ENCODE data around the gene TRIM66. TPM values are rescaled to one million over a fixed set of nuclear protein-coding genes. Genes with fewer than 3 reads are reported as not detected.

The TRIM66 gene
- polyA plus RNA-seq, 4 donors = 1.4 to 6.0 (median 4.0) TPM

DNA sequence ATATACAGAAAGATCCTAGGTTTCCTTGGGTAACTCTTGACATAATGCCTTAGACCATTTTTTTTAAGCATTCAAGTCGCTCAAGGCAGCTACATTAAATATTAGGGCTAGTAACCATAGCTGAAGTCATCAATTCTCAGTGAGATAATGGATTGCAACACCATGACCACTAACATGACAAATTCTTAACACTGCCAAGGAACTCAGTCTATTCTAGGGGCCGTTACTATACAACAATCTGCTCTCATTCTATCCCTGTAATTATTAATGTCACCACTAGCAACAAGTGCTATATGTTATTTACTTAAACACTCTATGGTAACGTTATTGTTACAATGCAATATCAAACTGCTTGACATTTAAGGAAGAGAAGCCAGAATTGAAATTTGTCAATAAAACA is 85.3 kb downstream of the TRIM66 start:
- Histone ChIP-seq H3K9me3 (ENCODE audit: control insufficient read depth in 2 of 2, insufficient read depth in 1 of 2, low read depth in 1 of 2, low read length in 1 of 2) (no peaks in the 10 kb centered on the region), H3K27me3 (ENCODE audit: control insufficient read depth in 3 of 3, insufficient read depth in 3 of 3, low read length in 3 of 3) (peaks cover 0 to 3% (median 0%) of the 10 kb centered on the region in 3 donors), H3K4me1 (ENCODE audit: control insufficient read depth in 3 of 3, insufficient read depth in 2 of 3, low read depth in 1 of 3, low read length in 2 of 3) (peaks cover 0 to 5% (median 2%) of the 10 kb centered on the region in 3 donors), H3K27ac (ENCODE audit: low read depth in 1 of 3, low read length in 2 of 3) (no peak overlapping the region), H3K36me3 (ENCODE audit: control insufficient read depth in 3 of 3, insufficient read depth in 2 of 3, low read depth in 1 of 3, low read length in 3 of 3) (no peaks in the 10 kb centered on the region), H3K4me3 (ENCODE audit: low read depth in 1 of 3, low read length in 3 of 3) (no peak overlapping the region)
- WGBS, 3 donors = 29 to 52% (median 40%) methylated on average over 3 of the region's 3 CpGs
- FAIRE-seq (no peak), DNase-seq (peak in 1 of 2 donors; percentile 6)

DNA sequence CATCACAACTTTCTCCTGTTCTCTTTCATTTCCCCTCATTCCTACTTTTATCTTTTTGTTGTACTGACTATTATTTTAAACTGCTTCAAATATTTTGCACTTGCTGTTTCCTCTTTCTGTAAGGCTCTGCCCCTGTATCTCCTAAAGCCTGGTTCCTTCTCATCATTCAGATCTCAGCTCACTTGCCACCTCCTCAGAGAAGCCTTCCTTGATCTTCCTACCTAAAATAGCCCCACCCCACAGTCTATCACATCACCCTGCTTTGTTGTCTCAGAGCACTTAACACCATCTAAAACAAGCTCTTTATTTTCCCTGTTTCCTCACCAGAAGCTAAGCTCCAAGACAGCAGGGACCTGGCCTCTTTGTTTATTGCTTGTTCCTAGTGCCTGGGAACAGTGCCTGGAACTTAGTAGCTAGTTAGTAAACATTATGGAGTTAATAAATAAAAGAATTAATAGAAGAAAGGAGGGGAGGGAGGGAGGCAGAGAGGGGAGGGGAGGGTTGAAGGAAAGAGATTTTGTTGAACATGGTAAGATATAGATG is 85.9 kb downstream of the TRIM66 start:
- peaks cover 0 to 5% (median 2%) of the 10 kb centered on the region in 3 donors for H3K4me1 ChIP-seq (ENCODE audit: control insufficient read depth in 3 of 3, insufficient read depth in 2 of 3, low read depth in 1 of 3, low read length in 2 of 3)
- H3K36me3 ChIP-seq (ENCODE audit: control insufficient read depth in 3 of 3, insufficient read depth in 2 of 3, low read depth in 1 of 3, low read length in 3 of 3) = no peaks in the 10 kb centered on the region
- H3K27me3 ChIP-seq (ENCODE audit: control insufficient read depth in 3 of 3, insufficient read depth in 3 of 3, low read length in 3 of 3) = peaks cover 0 to 3% (median 0%) of the 10 kb centered on the region in 3 donors
- DNase-seq (no peak), FAIRE-seq (no peak)
- no peak overlapping the region for H3K4me3 ChIP-seq (ENCODE audit: low read depth in 1 of 3, low read length in 3 of 3)
- H3K9me3 ChIP-seq (ENCODE audit: control insufficient read depth in 2 of 2, insufficient read depth in 1 of 2, low read depth in 1 of 2, low read length in 1 of 2) = no peaks in the 10 kb centered on the region
- no peak overlapping the region for H3K27ac ChIP-seq (ENCODE audit: low read depth in 1 of 3, low read length in 2 of 3)

DNA sequence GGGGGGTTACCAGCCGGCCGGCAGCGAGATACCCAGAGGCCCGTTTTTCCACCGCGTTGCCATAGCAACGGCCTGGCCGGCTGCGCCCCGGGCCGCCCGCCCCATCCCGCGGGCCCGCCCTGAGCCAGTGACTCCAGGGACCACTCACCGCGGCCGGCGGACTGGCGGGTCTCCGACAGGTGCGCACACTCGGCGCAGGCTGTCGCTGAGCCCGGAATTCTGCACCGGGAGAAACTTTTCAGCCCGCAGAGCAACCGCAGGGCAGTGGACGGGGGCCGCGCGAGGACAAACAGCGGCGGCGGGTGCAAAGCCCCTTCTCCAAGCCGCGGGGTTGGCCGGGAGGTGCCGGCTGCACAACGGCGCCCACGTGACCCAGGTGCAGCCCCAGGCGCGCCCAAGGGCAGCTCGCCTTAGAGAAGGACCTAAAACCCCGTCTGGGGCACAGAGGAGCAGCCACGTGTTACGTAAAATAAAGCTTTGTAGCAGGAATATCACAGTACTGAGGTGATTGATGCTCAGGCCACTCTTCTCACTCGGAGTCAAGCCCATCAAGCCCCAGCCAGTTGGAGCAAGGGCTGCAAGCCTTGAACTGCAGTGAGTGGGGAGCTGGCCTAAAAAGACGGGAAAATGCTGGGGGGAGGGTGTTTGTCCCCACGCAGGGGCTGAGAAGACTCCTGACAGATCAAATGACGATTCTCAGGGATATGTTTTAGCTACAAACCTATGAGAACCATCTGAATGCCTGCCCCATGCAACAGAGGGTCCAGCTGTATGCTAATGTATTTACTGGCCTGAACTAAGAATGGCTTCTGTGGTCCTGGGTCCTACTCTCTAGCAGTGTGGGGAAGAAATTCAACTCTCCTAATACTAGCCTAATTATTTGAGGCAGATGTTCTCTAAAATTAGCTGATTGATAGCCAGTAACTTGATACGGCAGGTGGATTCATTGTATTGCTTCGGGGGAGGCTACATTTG is 88.2 kb downstream of the TRIM66 start, which contains the start of gene STK33:
STK33 (minus strand) TSS at position 294 of the 975 bp plus-strand sequence. CDS start 119,323 bp downstream, outside the sequence.
- no peaks in the 10 kb centered on the region for H3K36me3 ChIP-seq (ENCODE audit: control insufficient read depth in 3 of 3, insufficient read depth in 2 of 3, low read depth in 1 of 3, low read length in 3 of 3)
- H3K4me1 ChIP-seq (ENCODE audit: control insufficient read depth in 3 of 3, insufficient read depth in 2 of 3, low read depth in 1 of 3, low read length in 2 of 3) = peaks cover 0 to 5% (median 2%) of the 10 kb centered on the region in 3 donors
- H3K9me3 ChIP-seq (ENCODE audit: control insufficient read depth in 2 of 2, insufficient read depth in 1 of 2, low read depth in 1 of 2, low read length in 1 of 2) = no peaks in the 10 kb centered on the region
- H3K4me3 ChIP-seq (ENCODE audit: low read depth in 1 of 3, low read length in 3 of 3) = peak within 1 kb of the TSS; percentile 45 to 68 (median 50)
- WGBS, 3 donors = 4 to 5% (median 5%) methylated on average over 52 to 55 of the region's 55 CpGs
- no peak for FAIRE-seq
- no peak within 1 kb of the TSS for H3K27ac ChIP-seq (ENCODE audit: low read depth in 1 of 3, low read length in 2 of 3)
- peaks cover 0 to 3% (median 0%) of the 10 kb centered on the region in 3 donors for H3K27me3 ChIP-seq (ENCODE audit: control insufficient read depth in 3 of 3, insufficient read depth in 3 of 3, low read length in 3 of 3)
- peak; percentile 66 to 77 for DNase-seq

DNA sequence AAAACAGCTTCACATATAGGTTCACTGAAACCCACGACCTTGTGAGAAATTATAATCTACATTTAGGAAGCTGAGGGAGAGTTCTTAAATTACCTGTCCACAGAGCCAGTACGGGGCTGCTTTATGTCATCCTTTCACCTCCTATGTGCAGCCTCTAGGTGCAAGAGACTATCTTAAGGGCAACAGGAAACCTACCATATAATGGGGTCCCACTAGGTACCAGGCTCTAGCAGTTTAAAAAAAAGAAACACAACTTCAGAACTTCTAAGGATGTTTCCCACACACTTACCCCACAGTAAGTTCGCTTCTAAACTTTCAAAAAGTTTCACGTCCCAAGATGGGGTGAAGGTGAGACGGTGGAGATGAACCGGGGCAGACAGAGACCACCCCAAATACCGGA is 89.0 kb downstream of the TRIM66 start:
- peak overlapping the region in 2 of 3 donors; percentile 50 to 68 for H3K4me3 ChIP-seq (ENCODE audit: low read depth in 1 of 3, low read length in 3 of 3)
- 5 to 14% (median 9%) methylated on average over 7 of the region's 7 CpGs for WGBS, 3 donors

DNA sequence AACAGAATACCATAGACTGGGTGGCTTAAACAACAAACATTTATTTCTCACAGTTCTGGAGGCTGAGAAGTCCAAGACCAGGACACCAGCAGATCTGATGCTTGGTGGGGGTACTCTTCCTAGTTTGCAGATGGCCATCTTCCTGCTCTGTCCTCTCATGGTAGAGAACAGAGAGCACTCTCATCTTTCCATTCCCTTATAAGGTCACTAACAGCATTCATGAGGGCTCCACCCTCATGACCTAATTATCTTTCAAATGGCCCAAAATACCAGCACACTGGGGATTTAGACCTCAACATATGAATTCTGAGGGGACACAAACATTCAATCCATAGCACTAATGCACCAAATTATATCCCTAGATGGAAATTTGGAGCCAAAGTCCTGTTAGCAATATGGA is 94.5 kb downstream of the TRIM66 start:
- no peak overlapping the region for H3K4me3 ChIP-seq (ENCODE audit: low read depth in 1 of 3, low read length in 3 of 3)
- no peak for DNase-seq
- FAIRE-seq = no peak

More for the DNA sequence above, 89.0 kb downstream of the TRIM66 start:
- Histone ChIP-seq H3K9me3 (ENCODE audit: control insufficient read depth in 2 of 2, insufficient read depth in 1 of 2, low read depth in 1 of 2, low read length in 1 of 2) (no peaks in the 10 kb centered on the region), H3K36me3 (ENCODE audit: control insufficient read depth in 3 of 3, insufficient read depth in 2 of 3, low read depth in 1 of 3, low read length in 3 of 3) (no peaks in the 10 kb centered on the region), H3K27me3 (ENCODE audit: control insufficient read depth in 3 of 3, insufficient read depth in 3 of 3, low read length in 3 of 3) (peaks cover 0 to 3% (median 0%) of the 10 kb centered on the region in 3 donors), H3K4me1 (ENCODE audit: control insufficient read depth in 3 of 3, insufficient read depth in 2 of 3, low read depth in 1 of 3, low read length in 2 of 3) (peaks cover 0 to 5% (median 2%) of the 10 kb centered on the region in 3 donors), H3K27ac (ENCODE audit: low read depth in 1 of 3, low read length in 2 of 3) (no peak overlapping the region)
- peak in 1 of 2 donors; percentile 9 for DNase-seq
- FAIRE-seq = no peak

DNA sequence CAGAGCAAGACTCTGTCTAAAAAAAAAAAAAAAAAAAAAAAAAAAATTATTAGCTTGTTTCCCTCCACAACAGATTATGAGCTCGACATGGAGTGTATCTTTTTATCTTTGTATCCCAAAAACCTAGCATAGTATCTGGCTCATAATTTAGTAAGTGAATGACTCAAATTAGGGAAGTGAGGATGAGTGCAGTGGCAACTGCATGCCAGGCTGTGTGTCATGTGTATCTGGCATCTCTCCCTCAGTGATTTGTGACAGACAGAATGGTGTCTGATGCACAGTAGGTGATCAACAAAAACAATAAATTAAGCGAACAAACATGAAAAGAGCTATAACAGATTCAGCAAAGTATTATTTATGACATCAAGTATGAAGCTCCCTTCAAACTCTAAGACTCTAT is 95.7 kb downstream of the TRIM66 start:
- H3K36me3 ChIP-seq (ENCODE audit: control insufficient read depth in 3 of 3, insufficient read depth in 2 of 3, low read depth in 1 of 3, low read length in 3 of 3) = no peaks in the 10 kb centered on the region
- H3K4me1 ChIP-seq (ENCODE audit: control insufficient read depth in 3 of 3, insufficient read depth in 2 of 3, low read depth in 1 of 3, low read length in 2 of 3) = peaks cover 0 to 6% (median 0%) of the 10 kb centered on the region in 3 donors
- FAIRE-seq = no peak
- no peak for DNase-seq
- 64 to 86% (median 72%) methylated on average over 2 of the region's 2 CpGs for WGBS, 3 donors
- no peak overlapping the region for H3K27ac ChIP-seq (ENCODE audit: low read depth in 1 of 3, low read length in 2 of 3)
- H3K4me3 ChIP-seq (ENCODE audit: low read depth in 1 of 3, low read length in 3 of 3) = no peak overlapping the region
- no peaks in the 10 kb centered on the region for H3K9me3 ChIP-seq (ENCODE audit: control insufficient read depth in 2 of 2, insufficient read depth in 1 of 2, low read depth in 1 of 2, low read length in 1 of 2)
- H3K27me3 ChIP-seq (ENCODE audit: control insufficient read depth in 3 of 3, insufficient read depth in 3 of 3, low read length in 3 of 3) = no peaks in the 10 kb centered on the region

More for the DNA sequence above, 94.5 kb downstream of the TRIM66 start:
- Histone ChIP-seq H3K27me3 (ENCODE audit: control insufficient read depth in 3 of 3, insufficient read depth in 3 of 3, low read length in 3 of 3) (no peaks in the 10 kb centered on the region), H3K36me3 (ENCODE audit: control insufficient read depth in 3 of 3, insufficient read depth in 2 of 3, low read depth in 1 of 3, low read length in 3 of 3) (no peaks in the 10 kb centered on the region), H3K27ac (ENCODE audit: low read depth in 1 of 3, low read length in 2 of 3) (no peak overlapping the region), H3K9me3 (ENCODE audit: control insufficient read depth in 2 of 2, insufficient read depth in 1 of 2, low read depth in 1 of 2, low read length in 1 of 2) (no peaks in the 10 kb centered on the region), H3K4me1 (ENCODE audit: control insufficient read depth in 3 of 3, insufficient read depth in 2 of 3, low read depth in 1 of 3, low read length in 2 of 3) (peaks cover 0 to 6% (median 0%) of the 10 kb centered on the region in 3 donors)

DNA sequence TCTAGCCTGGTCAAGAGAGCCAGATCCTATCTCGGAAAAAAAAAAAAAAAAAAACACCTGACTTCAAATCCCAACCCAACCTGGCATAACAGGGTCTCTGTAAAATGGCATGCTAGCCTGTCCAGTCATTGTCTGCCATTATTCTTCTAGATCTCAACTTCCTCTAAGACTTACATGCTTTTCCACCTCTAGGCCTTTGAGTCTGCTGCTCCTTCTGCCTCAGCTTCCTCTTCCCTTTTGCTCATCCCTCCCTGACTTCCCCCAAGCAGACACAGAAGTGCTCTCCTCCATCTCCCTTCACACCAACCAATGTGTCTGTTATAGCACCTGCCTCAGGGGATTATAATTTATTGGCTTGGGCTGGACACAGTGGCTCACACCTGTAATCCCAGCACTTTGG is 96.3 kb downstream of the TRIM66 start:
- Histone ChIP-seq H3K9me3 (ENCODE audit: control insufficient read depth in 2 of 2, insufficient read depth in 1 of 2, low read depth in 1 of 2, low read length in 1 of 2) (no peaks in the 10 kb centered on the region), H3K36me3 (ENCODE audit: control insufficient read depth in 3 of 3, insufficient read depth in 2 of 3, low read depth in 1 of 3, low read length in 3 of 3) (no peaks in the 10 kb centered on the region), H3K4me3 (ENCODE audit: low read depth in 1 of 3, low read length in 3 of 3) (no peak overlapping the region), H3K4me1 (ENCODE audit: control insufficient read depth in 3 of 3, insufficient read depth in 2 of 3, low read depth in 1 of 3, low read length in 2 of 3) (peaks cover 0 to 6% (median 0%) of the 10 kb centered on the region in 3 donors), H3K27me3 (ENCODE audit: control insufficient read depth in 3 of 3, insufficient read depth in 3 of 3, low read length in 3 of 3) (no peaks in the 10 kb centered on the region), H3K27ac (ENCODE audit: low read depth in 1 of 3, low read length in 2 of 3) (no peak overlapping the region)
- FAIRE-seq = no peak
- no peak for DNase-seq
- 60 to 100% (median 67%) methylated on average over 1 of the region's 1 CpG for WGBS, 3 donors

DNA sequence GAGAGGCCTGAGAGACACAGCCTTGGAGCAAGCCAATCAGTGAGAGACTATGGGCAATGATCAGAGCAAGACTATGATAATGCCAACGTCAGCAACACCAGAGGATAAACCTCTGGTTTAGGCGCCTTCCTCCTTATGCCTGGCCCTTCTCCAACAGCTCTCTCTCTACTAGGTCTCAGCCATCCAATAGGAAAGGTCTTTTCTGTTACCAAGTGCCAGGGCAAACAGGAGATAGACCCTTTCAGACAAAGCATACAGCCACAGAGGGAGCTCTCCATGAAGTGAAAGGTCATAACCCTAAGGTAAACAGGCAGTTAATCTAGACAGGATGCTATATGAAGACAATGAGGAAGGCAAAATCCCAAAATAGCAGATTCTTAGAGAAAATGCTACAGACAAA is 98.0 kb downstream of the TRIM66 start:
- Histone ChIP-seq H3K36me3 (ENCODE audit: control insufficient read depth in 3 of 3, insufficient read depth in 2 of 3, low read depth in 1 of 3, low read length in 3 of 3) (no peaks in the 10 kb centered on the region), H3K9me3 (ENCODE audit: control insufficient read depth in 2 of 2, insufficient read depth in 1 of 2, low read depth in 1 of 2, low read length in 1 of 2) (no peaks in the 10 kb centered on the region), H3K4me3 (ENCODE audit: low read depth in 1 of 3, low read length in 3 of 3) (no peak overlapping the region), H3K4me1 (ENCODE audit: control insufficient read depth in 3 of 3, insufficient read depth in 2 of 3, low read depth in 1 of 3, low read length in 2 of 3) (peaks cover 0 to 6% (median 0%) of the 10 kb centered on the region in 3 donors), H3K27ac (ENCODE audit: low read depth in 1 of 3, low read length in 2 of 3) (peak overlapping the region; percentile 6 to 76 (median 9)), H3K27me3 (ENCODE audit: control insufficient read depth in 3 of 3, insufficient read depth in 3 of 3, low read length in 3 of 3) (no peaks in the 10 kb centered on the region)
- WGBS, 3 donors = 6 to 46% (median 38%) methylated on average over 2 of the region's 2 CpGs
- FAIRE-seq (no peak), DNase-seq (peak in 1 of 2 donors; percentile 15)
